ENCODE measurements around the gene SELENOW.
"Not testable (repeated sequence)": the region's sequence is repeated elsewhere in the genome, so short reads cannot be mapped to it uniquely, and the experiment has no call there.

Gene SELENOW

DNA sequence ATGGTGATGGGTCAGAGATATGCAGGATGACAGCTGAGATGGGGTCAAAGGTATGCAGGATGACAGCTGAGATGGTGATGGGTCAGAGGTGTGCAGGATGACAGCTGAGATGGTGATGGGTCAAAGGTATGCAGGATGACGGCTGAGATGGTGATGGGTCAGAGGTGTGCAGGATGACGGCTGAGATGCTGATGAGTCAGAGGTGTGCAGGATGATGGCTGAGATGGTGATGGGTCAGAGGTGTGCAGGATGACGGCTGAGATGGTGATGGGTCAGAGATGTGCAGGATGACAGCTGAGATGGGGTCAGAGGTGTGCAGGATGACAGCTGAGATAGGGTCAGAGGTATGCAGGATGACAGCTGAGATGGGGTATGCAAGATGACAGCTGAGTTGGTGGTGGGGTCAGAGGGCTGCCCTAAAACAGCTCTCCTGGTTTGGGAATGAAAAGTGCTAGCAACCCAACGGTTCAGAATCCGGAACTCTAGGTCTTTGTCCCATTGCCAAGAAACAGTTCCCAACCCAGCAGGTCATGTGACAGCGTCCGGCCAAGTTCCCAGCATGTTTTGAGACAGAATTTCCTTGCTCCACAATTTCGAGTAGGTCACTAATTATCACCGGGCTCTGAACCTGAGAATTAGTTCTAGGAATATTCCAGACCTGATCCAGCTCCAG, 3.2 kb downstream of the SELENOW start:
- peak in 46 of 56 donors; percentile 13 to 74 (median 42) for DNase-seq

DNA sequence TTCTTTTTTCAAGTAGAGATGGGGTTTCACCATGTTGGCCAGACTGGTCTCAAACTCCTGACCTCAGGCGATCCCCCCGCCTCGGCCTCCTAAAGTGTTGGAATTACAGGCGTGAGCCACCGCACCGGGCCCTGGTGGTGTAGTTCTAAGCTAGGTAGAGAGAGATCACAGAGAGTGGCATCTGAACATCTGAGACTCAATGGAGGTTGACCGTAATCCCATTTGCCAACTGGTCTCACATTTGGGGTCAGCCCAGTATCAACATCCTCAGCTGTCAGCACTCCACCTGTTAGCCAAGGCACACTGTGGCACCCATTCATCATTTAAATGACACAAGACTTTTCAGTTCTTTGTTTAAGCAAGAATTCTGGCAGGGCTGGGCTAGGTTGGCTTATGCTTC, 8.1 kb downstream of the SELENOW start:
- no peak for DNase-seq

DNA sequence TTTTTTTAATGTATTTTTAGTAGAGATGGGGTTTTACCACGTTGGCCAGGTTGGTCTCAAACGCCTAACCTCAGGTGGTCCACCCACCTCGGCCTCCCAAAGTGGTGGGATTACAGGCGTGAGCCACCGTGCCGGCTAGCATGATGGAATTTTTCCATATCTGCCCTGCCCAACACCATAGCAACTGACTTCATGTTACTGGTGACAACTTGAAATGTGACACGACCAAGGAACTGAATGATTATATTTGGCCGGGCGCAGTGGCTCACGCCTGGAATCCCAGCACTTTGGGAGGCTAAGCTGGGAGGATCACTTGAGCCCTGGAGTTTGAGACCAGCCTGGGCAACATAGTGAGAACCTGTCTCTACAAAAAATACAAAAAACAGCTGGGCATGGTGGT, 8.8 kb downstream of the SELENOW start:
- not testable (repeated sequence) for DNase-seq

- DNase-seq: not testable (repeated sequence)
These were observed 11.3 kb downstream of the SELENOW start for GRCh38 chr19:47789811-47790210.

DNA sequence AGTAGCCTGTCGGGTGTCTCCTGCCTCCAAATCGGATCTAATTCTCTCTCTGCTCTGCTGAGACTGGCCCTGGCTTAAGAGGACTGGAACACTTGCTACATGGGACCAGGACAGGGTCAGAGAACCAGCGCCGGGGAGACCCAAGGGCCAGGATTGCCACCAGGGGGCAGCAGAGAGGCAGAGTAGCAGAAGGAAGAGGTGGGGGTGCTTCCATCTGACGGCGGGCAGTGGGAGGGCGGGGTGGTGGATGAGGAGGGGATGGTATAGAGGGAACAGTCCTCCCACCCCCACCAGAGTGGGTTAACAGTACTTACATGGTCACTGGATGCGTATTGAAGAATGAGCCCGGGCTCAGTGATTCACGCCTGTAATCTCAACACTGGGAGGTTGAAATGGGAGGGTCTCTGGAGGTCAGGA, 11.9 kb downstream of the SELENOW start:
- peak in 49 of 56 donors; percentile 13 to 88 (median 53) for DNase-seq

DNA sequence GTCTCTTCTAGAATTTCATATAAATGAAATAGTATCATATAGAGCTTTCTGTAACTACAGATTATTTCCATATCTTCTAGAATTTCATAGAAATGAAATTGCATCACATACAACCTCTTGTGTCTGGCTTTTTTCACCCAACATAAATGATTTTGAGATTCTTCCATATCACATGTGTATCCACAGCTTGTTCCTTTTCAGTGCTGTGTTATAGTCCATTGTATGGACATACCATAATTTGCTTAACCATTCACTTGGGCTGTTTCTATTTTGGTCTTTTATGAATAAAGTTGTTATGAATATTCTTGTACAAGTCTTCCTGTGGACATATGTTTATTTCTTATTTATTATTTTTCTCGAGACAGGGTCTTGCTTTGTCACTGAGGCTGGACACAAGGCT, 14.1 kb downstream of the SELENOW start:
- DNase-seq: no peak

DNA sequence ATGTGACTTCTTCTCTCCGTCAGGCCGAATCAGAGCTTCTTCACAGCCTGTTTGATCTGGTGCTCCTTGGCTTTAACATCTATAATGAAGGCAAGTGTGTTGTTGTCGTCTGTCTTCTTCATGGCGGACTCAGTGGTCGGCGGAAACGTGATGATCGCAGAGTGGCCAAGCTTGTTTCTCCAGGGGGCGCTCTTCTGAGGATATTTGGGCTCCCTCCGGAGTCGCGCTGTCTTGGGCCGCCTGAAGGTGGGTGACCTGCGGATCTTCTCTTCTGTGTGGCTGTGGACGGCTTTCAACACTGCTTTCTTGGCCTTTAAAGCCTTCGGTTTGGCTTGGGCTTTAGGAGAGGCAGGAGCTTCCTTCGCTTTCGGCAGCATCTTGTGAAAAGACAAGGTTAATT, 16.0 kb downstream of the SELENOW start:
- DNase-seq: no peak

- no peak for DNase-seq
These were observed 18.3 kb downstream of the SELENOW start for GRCh38 chr19:47796785-47797184.

DNA sequence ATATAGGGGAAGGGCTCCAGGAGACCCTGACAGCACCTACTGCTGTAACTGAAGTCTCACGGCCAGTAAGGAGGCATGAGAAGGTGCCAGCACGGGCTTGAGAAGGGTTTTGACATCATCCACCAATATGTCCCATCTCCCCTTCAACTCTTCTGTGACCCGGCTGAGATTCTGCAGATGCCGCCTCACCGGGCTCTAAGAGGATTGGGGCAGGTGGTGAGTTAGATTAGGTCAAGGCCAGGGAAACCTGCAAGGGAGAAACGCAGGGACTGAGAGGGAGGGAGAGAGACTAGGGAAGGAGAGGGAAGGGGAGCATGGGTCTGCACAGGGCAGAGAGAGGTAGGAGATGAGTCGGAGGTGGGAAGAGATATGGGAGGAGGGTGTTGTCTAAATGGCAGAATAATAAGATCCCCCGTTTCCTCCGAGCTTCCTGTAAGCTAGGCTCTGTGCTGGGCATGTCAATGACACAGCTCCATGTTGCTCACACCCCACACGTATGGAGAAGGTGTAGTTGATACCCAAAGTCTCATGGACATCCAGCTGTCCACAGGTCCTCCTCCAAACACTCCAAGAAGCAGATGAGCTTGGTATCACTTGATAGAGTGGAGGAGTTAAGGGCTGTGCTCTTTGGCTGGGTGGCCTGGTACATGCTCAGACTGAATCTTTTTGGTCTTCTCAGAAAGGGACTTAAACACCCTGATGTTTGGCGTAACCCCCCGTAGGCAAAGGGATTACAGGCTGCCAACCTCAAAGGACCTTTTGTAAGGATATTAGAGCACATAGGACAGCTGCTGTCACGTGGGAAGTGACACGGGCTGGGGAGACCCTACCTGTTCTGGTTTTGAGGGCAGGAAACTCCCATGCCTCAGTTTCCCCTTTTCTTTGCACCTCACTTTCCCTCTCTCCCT, 19.7 kb downstream of the SELENOW start:
- DNase-seq: no peak

- no peak for DNase-seq
These were observed 20.4 kb downstream of the SELENOW start for GRCh38 chr19:47798904-47799266.

- DNase-seq: no peak
These were observed 22.8 kb downstream of the SELENOW start for GRCh38 chr19:47801270-47801669.

DNA sequence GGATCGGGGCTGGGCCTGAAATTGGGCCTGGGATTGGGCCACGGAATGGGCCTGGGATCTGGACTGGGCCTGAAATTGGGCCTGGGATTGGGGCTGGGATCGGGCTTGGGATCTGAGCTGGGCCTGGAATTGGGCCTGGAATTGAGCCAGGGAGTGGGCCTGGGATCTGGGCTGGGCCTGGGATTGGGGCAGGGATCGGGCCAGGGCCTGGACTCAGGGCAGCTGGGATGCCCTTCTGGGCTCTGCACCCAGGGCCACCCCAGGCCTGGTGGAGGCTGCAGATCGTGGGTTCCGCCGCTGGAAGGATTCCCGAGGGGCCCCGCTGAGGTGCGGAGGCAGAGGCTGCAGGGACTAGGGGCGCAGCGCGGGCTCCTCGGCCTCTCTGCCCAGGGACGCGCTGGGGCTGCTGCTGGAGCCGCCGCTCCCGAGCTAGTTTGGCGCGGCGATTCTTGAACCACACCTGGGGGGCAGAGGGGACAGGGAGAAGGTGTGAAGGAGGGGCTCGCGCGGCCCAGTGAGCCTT, 24.1 kb downstream of the SELENOW start:
- no peak for DNase-seq

DNA sequence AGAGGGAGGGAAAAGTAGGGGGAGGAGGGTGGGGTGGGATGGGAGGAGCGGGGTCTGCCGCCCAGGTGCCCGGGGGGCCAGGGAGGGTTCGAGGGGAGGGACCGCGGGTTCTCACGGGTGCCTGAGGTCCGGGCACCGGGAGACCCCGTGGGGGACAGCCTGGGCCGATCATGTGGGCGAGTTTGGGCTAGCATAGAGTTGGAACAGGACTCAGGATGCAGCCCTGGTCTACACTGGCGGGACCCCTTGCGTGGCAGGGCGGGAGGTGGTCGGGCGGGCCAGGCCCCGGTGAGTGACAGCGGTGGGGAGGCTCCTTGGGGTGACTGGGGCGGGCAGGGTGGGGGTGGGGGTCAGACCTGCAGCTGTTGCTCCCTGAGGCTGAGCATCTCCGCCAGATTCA, 24.6 kb downstream of the SELENOW start:
- not testable (repeated sequence) for DNase-seq

- not testable (repeated sequence) for DNase-seq
These were observed 25.2 kb downstream of the SELENOW start for GRCh38 chr19:47803671-47804070.

DNA sequence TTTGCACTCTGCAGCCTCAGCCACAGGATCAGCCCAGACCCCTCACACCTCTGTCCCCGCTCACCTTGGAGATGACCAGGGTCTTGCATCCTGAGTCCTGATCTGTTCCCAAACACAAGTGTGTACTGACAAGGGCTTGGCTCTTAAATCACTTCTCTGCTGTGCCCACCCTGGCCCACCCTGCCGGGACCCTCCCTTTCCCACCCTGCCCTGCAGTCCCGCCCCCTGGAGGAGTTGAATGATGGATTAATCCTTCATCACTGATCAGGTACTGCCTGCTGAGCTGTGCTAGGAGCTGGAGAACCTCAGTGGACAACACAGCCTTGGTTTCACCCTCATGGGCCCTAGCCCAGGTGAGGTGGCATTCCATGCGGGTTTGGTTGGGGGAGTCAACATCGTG, 25.9 kb downstream of the SELENOW start, which contains the start of gene TPRX1:
TPRX1 (minus strand) TSS at position 101 of the 400 bp plus-strand sequence; CDS start at position 89, 12 bp downstream.
- DNase-seq: not testable (repeated sequence)

DNA sequence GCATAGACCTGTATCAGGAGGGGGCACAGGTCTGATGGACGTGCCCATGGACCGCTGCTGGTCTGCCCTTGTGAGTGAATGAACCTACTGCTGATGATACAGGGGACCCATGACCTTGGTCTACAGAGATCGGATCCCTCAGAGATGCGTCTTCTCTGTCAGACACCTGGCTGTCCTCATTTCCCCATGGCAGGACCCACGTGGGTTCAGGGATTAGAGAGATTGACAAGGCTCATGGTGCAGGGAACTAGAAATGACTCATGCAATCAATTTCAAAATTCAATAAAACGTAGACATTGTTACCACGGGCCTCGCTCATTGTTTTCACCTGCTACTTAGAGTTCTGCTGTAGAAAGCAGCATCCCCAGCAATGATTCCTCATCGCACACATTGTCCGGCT, 26.8 kb downstream of the SELENOW start:
- peak in 3 of 56 donors; percentile 4 to 6 (median 5) for DNase-seq

GRCh38 chr19:47806435-47806834, 27.9 kb downstream of the SELENOW start:
- no peak for DNase-seq

DNA sequence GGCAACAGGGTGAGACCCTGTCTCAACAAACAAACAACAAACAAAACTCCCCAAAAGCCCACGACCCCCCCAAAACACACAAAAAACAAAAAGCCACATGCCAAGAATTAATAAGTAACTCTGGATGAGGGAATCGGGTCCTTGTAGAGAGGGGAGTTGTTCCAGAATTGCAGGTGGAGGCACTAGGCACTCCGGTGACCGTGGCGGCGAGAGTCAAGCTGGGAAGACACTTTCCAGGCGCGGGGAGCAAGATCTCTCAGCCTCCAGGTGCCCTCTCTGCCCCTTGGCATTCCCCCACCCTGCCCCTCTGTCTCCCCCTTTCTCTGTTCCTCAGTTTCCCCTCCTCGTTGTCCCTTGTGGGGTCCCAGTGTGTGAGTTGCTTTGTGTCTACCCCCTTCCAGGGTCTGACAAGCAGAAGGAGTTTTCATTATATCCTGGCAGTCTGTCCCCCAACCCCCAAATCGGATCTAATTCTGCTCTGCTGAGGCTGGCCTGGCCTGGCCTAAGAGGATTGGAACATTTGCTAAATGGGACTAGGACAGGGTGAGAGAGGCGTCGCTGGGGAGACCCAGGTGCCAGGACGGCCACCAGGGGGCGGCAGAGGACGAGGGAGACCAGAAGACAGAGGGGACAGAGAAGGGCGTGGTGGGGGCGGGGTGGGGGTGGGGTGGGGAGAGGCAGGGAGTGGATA, 34.9 kb downstream of the SELENOW start:
- DNase-seq: peak in 38 of 56 donors; percentile 0 to 74 (median 12)

GRCh38 chr19:47813995-47814328, 35.5 kb downstream of the SELENOW start:
- no peak for DNase-seq

DNA sequence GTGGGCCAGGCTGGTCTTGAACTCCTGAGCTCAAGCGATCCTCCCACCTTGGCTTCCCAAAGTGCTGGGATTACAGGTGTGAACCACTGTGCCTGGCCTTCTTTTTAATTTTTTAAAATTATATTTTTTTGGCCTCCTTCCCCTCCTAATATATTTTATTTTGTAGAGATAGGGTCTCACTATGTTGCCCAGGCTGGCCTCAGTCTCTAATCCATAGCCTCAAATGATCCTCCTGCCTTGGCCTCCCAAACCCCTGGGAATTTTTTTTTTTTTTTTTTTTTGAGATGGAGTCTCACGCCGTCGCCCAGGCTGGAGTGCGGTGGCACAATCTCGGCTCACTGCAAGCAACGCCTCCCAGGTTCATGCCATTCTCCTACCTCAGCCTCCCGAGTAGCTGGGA, 37.8 kb downstream of the SELENOW start:
- DNase-seq: not testable (repeated sequence)

GRCh38 chr19:47818221-47818620, 39.7 kb downstream of the SELENOW start:
- not testable (repeated sequence) for DNase-seq

- DNase-seq: no peak
These were observed 41.4 kb downstream of the SELENOW start for GRCh38 chr19:47819858-47820257.
